NCI-H2196 (cell line): ENCODE data around the gene TPI1.

Experiments
- DNase-seq: peaks from one replicate; lab custom pipeline; 2025; ENCODE audit not compliant: unreplicated experiment; lab: John Stamatoyannopoulos, UW

TPI1 gene

DNA sequence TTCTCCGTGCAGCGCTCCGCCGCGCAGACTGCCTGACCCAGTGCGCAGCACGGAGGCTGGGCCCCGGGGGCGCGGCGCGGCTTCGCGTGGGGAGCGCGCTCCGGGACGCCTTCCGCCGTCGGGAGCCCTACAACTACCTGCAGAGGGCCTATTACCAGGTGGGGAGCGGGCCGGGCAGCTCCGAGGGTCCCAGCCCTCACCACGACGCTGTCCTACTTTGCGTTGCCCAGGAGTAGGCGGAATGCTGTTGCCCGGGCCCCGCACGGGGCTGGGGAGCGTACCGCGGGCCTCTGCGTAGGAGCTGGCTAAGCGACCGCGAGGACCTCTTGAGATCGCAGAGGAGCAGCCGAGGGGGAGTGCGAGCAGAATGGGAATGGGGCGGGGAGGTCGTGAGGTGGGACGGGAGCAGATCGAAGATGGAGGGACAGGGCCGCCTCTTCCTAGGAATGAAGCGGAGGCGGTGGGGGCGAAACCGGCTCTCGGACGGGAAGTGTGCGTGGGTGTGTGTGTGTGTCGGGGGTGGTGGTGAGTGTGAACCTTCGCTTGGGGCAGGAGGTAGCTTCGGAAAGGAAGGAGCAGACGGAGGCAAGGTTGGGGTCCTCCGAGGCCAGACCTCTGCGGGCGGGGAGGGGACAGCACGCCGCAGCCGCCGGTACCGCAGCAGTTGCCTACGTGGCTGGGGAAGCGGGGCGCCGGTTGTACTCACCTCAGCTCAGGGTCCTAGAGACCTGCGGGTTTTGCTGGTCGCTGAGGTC, 38.4 kb upstream of the TPI1 start:
- DNase-seq: peak; percentile 34

DNA sequence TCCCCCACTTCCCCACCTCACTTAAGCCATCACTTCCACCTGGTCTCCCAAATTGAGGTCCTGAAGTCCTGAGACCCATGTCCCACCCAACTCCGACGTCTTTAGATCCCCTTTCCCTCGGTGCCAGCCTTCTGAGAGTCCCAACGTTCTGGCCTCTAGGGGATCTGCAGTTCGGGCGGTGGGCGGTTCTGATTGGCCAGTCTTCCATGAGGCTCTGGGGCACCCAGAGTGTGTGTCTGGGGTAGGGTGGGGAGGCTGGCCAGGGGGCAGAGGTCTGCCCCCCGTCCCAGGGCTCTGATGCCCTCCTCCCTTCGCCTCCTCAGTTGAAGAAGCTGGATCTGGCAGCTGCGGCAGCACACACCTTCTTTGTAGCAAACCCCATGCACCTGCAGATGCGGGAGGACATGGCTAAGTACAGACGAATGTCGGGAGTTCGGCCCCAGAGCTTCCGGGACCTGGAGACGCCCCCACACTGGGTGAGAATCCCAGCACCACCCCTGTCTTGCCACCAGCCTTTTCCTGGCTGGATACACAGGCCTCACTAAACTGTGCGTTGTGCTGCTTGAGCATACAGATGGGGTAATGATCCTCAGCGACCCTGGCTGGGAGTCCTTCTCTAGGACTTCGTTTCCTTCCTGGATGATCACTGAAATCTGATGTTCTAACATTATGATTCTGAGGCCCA, 37.7 kb upstream of the TPI1 start:
- DNase-seq: peak; percentile 34

DNA sequence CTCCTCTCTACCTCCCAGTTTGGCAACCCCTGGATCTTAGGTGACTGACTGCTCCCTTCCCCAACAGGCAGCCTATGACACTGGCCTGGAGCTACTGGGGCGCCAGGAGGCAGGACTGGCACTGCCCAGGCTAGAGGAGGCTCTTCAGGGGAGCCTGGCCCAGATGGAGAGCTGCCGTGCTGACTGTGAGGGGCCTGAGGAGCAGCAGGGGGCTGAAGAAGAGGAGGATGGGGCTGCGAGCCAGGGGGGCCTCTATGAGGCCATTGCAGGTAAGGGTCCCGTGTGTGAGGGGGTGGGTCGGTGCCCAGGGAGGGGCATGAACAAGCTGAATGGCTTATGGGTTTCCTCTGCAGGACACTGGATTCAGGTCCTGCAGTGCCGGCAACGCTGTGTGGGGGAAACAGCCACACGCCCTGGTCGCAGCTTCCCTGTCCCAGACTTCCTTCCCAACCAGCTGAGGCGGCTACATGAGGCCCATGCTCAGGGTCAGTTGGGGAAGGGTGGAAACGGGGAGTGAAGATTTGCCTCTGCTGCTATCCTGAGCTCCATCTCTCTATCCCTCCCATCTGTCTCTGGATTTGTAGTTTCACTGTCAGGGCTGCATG, 36.9 kb upstream of the TPI1 start:
- DNase-seq: no peak

DNA sequence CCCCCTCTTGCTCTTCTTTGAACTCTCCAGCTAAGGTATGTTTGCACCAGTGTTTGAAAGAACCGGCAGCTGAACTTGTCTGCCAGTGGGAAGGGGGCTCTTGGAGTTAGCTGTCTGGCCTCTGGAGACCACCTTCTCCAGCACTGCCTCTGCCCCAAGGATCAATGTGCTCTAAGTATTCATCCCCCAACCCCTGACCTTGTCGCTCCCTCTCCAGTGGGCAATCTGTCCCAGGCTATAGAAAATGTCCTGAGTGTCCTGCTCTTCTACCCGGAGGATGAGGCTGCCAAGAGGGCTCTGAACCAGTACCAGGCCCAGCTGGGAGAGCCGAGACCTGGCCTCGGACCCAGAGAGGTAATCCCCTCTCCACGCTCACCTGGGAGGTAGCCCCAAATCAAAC, 36.3 kb upstream of the TPI1 start:
- DNase-seq: no peak

DNA sequence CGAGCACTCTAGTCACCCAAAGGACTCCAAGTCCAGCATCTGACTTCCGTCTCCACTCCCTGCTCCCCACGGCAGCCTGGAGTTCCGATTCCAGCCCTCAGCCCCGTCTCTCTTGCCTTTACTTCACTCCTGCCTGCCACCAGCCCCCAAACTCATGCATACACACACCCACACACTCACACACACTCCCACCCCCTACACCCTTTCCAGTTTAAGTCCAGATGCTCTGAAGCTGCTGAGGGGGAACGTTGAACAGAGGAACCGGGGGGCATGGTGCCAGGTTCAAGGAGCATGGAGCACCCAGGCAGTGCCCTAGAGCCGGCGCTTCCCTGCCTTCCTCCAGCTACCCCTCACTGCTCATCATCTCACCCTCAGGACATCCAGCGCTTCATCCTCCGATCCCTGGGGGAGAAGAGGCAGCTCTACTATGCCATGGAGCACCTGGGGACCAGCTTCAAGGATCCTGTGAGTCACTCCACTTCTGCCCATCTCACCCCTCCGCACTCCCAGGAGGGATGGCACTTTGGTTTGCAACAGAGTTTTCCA, 35.8 kb upstream of the TPI1 start:
- no peak for DNase-seq

DNA sequence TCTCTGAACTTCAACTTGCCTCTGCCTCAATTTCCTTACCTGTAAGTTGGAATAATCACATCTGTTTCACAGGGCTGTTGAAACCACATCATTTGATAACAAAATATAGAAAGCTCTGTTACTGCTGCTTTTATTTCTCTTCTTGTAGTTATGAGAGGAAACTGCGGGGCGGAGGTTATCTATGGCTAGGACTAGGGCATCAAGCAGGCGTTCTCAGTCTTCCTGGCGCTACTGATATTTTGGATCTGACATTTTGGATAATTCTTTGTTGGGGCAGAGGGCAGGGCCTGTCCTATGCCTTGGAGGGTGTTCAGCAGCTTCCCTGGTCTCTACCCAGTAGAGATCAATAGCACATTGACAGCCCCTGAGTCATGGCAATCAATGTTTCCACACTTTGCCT, 35.2 kb upstream of the TPI1 start:
- no peak for DNase-seq

DNA sequence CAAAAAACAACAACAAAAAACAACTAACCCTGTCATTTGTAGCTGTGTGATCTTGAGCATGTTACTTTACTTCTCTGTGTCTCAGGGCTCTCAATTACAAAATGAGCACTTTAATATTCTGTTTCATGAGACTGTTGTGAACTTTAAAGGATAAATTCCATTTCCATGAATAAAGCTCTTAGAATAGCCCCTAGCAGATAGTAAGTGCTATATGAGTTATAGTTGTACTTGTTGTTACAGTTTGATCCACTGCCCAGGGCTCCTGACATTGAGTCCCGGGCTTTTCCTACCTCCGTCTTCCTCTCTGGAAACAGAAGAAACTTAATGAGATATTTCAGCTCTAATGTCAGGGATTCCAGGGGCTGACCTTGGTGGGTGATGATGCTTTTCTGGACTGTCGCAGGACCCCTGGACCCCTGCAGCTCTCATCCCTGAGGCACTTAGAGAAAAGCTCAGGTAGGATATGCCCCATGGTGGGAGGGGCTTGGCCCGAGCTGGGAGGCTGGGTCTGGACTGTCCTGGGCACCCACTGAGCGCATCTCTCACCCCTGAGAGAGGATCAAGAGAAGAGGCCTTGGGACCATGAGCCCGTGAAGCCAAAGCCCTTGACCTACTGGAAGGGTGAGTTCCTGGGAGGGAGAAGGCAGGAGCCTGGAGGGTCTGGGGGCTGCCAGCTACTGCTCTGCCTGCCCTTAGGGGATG, 34.0 kb upstream of the TPI1 start:
- DNase-seq: no peak

DNA sequence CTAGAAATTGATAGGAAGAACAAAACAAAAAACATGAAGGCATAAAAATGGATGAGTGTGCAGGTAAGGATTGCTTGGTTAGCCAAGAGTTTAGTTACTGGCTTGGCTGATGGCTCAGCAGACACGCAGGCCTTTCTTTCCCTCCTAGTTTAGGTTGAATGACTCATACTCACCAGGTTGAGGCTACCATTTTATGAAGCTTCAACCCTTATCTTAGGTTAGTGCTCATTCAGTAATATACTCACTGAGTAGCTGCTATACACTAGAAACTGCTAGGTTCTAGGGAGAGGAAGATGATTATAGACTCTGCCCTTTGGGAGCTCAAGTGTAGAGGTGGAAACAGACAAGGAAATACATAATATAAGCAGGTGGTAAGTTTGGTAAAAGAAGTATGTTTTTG, 33.1 kb upstream of the TPI1 start:
- DNase-seq: no peak

DNA sequence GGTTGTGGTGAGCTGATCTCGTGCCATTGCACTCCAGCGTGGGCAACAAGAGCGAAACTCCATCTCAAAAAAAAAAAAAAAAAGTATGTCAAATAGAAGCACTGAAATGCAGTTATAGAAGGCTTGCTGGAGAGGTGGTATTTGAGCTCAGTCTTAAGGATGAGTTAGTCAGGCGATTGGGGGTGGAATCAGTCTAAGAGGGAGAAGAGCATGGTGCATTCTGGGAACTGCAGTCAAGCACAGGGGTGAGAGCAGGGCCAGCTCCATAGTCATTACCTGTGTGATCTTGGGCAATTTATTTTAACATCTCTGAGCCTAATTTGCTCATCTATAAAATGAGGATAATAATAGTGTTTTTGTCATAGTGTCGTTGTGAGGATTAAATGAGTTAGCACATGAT, 32.5 kb upstream of the TPI1 start:
- DNase-seq: no peak

DNA sequence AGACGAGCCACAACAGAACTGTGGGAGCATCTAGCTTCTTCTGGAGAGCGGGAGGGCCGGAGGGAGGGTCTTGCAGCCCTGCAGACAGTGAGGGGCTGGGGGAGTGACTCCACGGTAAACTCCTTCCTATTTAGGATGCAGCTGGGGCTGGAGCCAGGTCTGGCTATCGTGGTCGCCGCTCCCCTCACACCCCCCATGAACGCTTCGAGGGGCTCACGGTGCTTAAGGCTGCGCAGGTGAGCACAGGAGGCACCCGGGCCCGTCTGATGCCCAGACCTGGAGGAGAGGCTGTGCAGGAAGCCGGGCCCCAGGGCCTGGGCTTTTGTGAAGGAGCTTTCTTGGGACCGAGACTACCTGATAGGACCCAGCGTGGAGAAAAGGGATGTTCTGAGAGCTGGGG, 30.5 kb upstream of the TPI1 start:
- no peak for DNase-seq

DNA sequence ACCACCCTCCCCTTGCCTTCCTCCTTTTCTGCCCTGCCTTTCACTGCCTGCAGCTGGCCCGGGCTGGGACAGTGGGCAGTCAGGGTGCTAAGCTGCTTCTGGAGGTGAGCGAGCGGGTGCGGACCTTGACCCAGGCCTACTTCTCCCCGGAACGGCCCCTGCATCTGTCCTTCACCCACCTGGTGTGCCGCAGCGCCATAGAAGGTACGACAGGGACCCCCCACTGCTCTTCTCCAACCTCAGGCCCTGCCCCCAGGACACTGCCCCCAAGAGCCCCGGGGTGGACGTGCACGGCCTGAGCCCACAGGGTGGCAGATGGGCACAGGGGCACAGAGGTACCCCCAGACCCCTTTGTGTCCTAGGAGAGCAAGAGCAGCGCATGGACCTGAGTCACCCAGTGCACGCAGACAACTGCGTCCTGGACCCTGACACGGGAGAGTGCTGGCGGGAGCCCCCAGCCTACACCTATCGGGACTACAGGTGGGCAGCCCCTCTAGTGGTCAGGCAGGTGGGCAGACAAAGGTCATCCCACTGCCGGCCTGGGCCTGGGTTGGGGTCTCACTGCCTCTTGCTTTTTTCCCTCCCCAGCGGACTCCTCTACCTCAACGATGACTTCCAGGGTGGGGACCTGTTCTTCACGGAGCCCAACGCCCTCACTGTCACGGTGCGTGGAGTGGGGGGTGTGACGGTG, 29.8 kb upstream of the TPI1 start:
- DNase-seq: no peak

DNA sequence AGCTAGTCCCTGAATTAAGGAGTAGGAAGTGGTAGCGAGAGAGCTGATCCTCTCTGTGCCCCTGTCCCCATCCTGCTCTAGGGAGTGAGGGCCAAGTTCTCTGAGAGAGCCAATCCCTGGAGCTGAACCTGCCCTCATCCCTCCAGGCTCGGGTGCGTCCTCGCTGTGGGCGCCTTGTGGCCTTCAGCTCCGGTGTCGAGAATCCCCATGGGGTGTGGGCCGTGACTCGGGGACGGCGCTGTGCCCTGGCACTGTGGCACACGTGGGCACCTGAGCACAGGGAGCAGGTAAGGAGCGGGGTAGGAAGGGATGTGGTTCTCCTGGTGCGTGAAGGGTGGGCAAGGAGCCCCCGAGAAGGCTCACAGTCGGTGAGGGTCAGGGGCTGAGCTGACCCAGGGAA, 28.5 kb upstream of the TPI1 start:
- no peak for DNase-seq

DNA sequence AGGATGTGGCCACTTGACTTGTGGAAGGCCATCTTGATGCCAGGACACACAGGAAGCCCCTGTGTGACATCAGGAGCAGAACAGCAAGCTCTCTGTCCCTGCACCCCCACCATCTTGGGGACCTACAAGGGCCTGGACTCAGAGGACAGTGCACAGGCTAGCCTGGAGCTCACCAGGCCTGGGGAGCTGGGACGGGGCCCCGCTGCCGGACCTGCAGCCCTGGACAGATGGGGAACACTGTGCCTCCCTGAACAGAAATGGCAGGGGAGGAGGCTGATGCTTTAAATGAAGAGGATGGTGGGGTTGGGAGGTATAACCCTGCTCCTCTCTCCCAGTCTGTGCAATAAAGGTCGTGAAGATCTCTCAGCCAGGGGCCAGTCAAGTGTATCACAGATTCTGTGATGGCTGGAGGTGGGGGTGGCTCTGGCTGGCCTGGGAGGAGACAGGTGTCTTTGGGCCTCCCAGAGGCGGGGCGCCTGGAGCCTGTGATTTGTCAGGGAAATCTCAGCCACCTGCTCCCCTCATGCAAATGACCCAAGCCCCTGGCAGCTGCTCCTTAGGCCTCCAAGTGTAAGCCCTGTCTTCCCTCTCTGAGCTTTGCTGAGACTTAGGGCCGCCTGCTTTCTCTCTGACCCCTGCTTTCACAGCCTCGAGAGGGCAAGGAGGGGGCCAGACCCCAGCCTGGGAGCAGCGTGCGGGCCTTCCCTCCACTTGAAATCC, 27.7 kb upstream of the TPI1 start:
- peak; percentile 41 for DNase-seq

DNA sequence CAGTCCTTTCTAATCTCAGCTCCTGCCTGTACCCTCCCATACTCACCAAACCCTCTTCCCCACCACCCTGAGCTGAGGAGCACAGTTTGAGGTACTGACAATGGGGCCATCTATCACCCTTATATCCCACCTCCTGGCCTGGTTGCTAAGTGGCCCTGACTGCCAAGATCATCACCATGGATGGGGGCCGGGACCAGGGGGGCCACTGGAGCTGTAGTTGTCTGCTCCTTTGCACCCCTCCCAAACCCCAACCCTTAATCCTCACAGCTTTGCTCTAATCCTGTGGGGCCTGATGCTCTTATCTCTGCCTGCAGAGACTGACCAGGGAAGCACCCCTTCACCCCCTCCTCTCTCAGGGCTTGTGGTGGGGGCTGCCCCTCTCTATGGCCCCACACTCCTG, 27.0 kb upstream of the TPI1 start:
- DNase-seq: no peak

DNA sequence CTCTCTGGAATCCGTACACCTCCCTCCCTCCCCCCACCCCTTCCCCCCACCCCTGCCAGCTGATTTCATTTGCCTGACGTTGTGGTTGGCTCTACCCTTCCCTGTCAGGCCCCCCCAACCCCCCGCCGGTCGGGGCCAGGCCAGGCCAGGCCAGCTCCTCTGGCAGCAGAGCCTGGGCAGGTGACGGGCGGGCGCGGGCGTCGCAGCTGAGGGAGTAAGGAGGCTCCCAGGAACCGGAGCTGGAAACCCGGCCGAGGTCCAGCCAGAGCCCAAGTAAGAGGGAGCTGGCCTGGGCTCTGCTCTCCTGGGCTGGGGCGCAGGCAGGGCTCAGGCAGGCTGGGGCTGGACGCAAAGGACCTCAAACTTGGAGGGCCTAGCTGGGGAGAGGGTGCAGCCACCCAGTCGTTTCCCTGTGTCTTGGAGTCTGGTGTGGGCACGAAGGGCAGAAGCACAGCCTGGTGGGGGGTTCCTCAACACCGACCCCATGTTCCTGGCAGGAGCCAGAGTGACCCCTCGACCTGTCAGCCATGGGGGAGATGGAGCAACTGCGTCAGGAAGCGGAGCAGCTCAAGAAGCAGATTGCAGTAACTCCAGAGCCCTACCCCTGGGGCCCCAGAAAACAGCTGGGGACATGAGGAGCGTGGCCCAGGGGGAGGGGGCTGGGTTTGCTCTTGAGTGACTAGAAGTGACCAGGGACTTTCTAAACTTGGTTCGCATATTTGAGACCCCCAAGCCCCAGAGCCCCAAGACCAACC, 26.4 kb upstream of the TPI1 start, which contains the start of gene GNB3:
Gene GNB3 (plus strand): TSS at position 165 of the 755 bp plus-strand sequence. CDS start 363 bp downstream, at position 528.
- no peak for DNase-seq

DNA sequence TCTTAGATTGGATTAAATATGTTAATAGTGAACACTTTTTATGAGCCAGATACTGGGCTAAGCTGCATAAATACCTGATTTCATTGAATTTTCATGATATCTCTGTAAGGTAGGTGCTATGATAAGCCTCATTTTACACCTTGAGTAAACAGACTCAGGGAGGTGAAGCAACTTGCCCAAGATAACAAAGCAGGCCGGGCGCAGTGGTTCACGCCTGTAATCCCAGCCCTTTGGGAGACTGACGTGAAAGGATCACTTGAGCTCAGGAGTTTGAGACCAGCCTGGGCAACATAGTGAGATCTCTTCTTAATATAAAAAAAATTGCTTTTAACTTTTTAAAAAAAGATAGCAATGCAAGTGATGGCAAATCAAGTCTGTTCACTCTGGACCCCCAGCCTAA, 25.3 kb upstream of the TPI1 start:
- DNase-seq: no peak

DNA sequence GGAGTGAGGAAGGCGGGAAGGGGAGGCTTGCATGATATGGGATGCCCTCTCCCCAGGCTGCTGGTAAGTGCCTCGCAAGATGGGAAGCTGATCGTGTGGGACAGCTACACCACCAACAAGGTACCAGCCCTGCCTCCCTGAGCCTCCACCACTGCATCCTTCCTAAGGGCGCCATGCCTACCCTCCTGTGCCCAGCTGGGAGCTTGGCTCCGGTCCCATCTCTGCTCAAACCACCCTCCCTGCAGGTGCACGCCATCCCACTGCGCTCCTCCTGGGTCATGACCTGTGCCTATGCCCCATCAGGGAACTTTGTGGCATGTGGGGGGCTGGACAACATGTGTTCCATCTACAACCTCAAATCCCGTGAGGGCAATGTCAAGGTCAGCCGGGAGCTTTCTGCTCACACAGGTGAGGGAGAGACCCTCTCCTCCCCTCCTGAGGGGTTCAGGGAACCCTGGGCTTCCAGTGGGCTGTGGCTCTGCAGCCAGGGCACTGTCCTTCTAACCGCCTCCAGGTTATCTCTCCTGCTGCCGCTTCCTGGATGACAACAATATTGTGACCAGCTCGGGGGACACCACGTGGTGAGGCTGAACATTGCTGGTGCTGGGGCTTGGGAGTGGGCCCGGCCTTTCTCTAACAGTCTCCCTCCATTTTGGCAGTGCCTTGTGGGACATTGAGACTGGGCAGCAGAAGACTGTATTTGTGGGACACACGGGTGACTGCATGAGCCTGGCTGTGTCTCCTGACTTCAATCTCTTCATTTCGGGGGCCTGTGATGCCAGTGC, 24.0 kb upstream of the TPI1 start:
- no peak for DNase-seq

DNA sequence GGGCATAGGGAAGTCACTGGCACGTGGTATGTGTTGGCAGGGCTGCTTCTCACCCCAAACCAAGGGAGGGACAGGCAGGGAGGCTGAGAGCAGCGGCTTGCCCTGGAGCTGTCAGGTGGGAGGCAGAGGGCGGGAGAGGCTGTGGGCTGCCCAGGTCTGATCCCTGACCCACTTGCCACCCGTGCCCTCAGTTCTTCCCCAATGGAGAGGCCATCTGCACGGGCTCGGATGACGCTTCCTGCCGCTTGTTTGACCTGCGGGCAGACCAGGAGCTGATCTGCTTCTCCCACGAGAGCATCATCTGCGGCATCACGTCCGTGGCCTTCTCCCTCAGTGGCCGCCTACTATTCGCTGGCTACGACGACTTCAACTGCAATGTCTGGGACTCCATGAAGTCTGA, 21.9 kb upstream of the TPI1 start:
- DNase-seq: no peak
